LoVo (cell line): Measurements from ENCODE around the gene KIF6.

Experiments used
- DNase-seq: peaks from one replicate; pipeline ENCODE4 v3.0.0-alpha.2; 2016; ENCODE audit warnings: low spot score

KIF6 gene

GRCh38 chr6:39420300-39421265 lies 304.6 kb downstream of the KIF6 start:
- DNase-seq = no peak

- DNase-seq = no peak
These were observed 305.6 kb downstream of the KIF6 start for GRCh38 chr6:39419607-39420006.

GRCh38 chr6:39417440-39417839 lies 307.8 kb downstream of the KIF6 start:
- DNase-seq = no peak

- no peak for DNase-seq
These were observed 308.5 kb downstream of the KIF6 start for GRCh38 chr6:39416728-39417127.

- no peak for DNase-seq
These were observed 309.2 kb downstream of the KIF6 start for GRCh38 chr6:39416026-39416425.

GRCh38 chr6:39415482-39415881 lies 309.7 kb downstream of the KIF6 start:
- no peak for DNase-seq

- no peak for DNase-seq
These were observed 313.7 kb downstream of the KIF6 start for GRCh38 chr6:39411465-39411864.

- DNase-seq = no peak
These were observed 314.2 kb downstream of the KIF6 start for GRCh38 chr6:39411001-39411400.

- no peak for DNase-seq
These were observed 315.3 kb downstream of the KIF6 start for GRCh38 chr6:39409889-39410288.

- no peak for DNase-seq
These were observed 317.7 kb downstream of the KIF6 start for GRCh38 chr6:39407446-39407993.

GRCh38 chr6:39404312-39404711 lies 320.9 kb downstream of the KIF6 start:
- no peak for DNase-seq

- DNase-seq = no peak
These were observed 321.9 kb downstream of the KIF6 start for GRCh38 chr6:39403304-39403703.

- DNase-seq = no peak
These were observed 322.9 kb downstream of the KIF6 start for GRCh38 chr6:39402239-39402751.

- DNase-seq = no peak
These were observed 323.8 kb downstream of the KIF6 start for GRCh38 chr6:39401376-39401775.

GRCh38 chr6:39400026-39400425 lies 325.2 kb downstream of the KIF6 start:
- DNase-seq = no peak

- no peak for DNase-seq
These were observed 328.4 kb downstream of the KIF6 start for GRCh38 chr6:39396854-39397253.

GRCh38 chr6:39393075-39393474 lies 332.1 kb downstream of the KIF6 start:
- DNase-seq = no peak

GRCh38 chr6:39391182-39391581 lies 334.0 kb downstream of the KIF6 start:
- no peak for DNase-seq

GRCh38 chr6:39389484-39389767 lies 335.8 kb downstream of the KIF6 start:
- DNase-seq = no peak

GRCh38 chr6:39388606-39389483 lies 336.4 kb downstream of the KIF6 start:
- no peak for DNase-seq

- no peak for DNase-seq
These were observed 337.4 kb downstream of the KIF6 start for GRCh38 chr6:39387785-39388184.

- DNase-seq = no peak
These were observed 338.7 kb downstream of the KIF6 start for GRCh38 chr6:39386487-39386886.
